BJ (cell line): ENCODE measurements around the gene CEP83. TPM values are rescaled to one million over a fixed set of nuclear protein-coding genes. Genes with fewer than 3 reads are reported as not detected.
"Not testable (repeated sequence)": the region's sequence is repeated elsewhere in the genome, so short reads cannot be mapped to it uniquely, and the experiment has no call there.

Experiments used
- CTCF ChIA-PET: fragments of 350-600 bp; formaldehyde crosslinking; extraction: SDS; loops from one replicate; lab custom pipeline; 2021; ENCODE audit warnings: antibody characterized with exemption, inconsistent platforms; lab: Yijun Ruan, JAX
- POLR2A ChIA-PET: fragments of 300-600 bp; sonication (Branson Sonifier 250); formaldehyde crosslinking; extraction: SDS; loops from one replicate; lab custom pipeline; 2021; ENCODE audit warnings: antibody characterized with exemption; lab: Charles Lee
- DNase-seq: peaks from one replicate; pipeline ENCODE4 v3.0.0-alpha.2; 2011; ENCODE audit warnings: low read depth
- H3K27me3 ChIP-seq: 2 replicates; pipeline ENCODE4 v1.6.0; 2011; ENCODE audit warnings: low read length; ENCODE audit not compliant: control insufficient read depth, insufficient read depth
- H3K36me3 ChIP-seq: 2 replicates; pipeline ENCODE4 v1.5.1; 2011; ENCODE audit warnings: low read length; ENCODE audit not compliant: control insufficient read depth, insufficient read depth
- H3K4me3 ChIP-seq: 2 replicates; pipeline ENCODE4 v1.5.1; 2011; ENCODE audit warnings: low read depth, mild to moderate bottlenecking, control low read depth, low read length
- CTCF ChIP-seq: IDR thresholded peaks from 2 replicates; pipeline ENCODE4 v1.5.1; 2011; ENCODE audit warnings: low read depth, mild to moderate bottlenecking, control low read depth, inconsistent platforms, low read length, moderate library complexity; ENCODE audit not compliant: insufficient read depth
- polyA plus RNA-seq: library from polyadenylated mRNA; depleted of rRNA; stranded (reverse); fragments of >200 nt; gene quantifications from 2 replicates; pipeline ENCODE4 v1.2.3, GENCODE V29; 2011

CEP83 gene
- polyA plus RNA-seq, 1 experiment, result 5.7 TPM

GRCh38 chr12:94457311-94457710, 2.4 kb downstream of the CEP83 start:
- H3K27me3 ChIP-seq, result no peaks in the 10 kb centered on the region
- no peak overlapping the region for H3K4me3 ChIP-seq
- no peaks in the 10 kb centered on the region; the same call in 1 of the 2 replicates for H3K36me3 ChIP-seq
- no peak for TF ChIP-seq CTCF
- DNase-seq, result no peak
- ChIA-PET CTCF (no interaction called here), POLR2A (no interaction called here)

GRCh38 chr12:94454318-94454717, 5.3 kb downstream of the CEP83 start:
- DNase-seq, H3K27me3 ChIP-seq, POLR2A ChIA-PET, H3K4me3 ChIP-seq, H3K36me3 ChIP-seq: not testable (repeated sequence)
- CTCF ChIA-PET, result interaction anchor here (0.7 kb wide), 1 partner anchor 13 kb away, joined by 5 read pairs; no protein-coding TSS in a partner anchor

- POLR2A ChIA-PET, result no interaction called here
- no peak for DNase-seq
- CTCF ChIA-PET, result interaction anchor here (0.6 kb wide), 1 partner anchor 179 kb away, joined by 3 read pairs; no protein-coding TSS in a partner anchor
- Histone ChIP-seq H3K27me3 (no peaks in the 10 kb centered on the region), H3K4me3 (no peak overlapping the region), H3K36me3 (no peaks in the 10 kb centered on the region)
- TF ChIP-seq CTCF, result no peak
Observed at GRCh38 chr12:94445662-94446061, 14.0 kb downstream of the CEP83 start.

GRCh38 chr12:94437303-94437702, 22.4 kb downstream of the CEP83 start:
- H3K4me3 ChIP-seq, result no peak overlapping the region
- no peaks in the 10 kb centered on the region for H3K36me3 ChIP-seq
- H3K27me3 ChIP-seq, result no peaks in the 10 kb centered on the region
- ChIA-PET CTCF (interaction anchor here (5.9 kb wide), 1 partner anchor 293 kb away, joined by 44 read pairs; no protein-coding TSS in a partner anchor), POLR2A (no interaction called here)
- no peak for DNase-seq
- no peak for TF ChIP-seq CTCF

GRCh38 chr12:94435511-94435927, 24.1 kb downstream of the CEP83 start:
- DNase-seq, result no peak
- ChIA-PET POLR2A (interaction anchor here (0.7 kb wide), 1 partner anchor 189 kb away, joined by 3 read pairs; no protein-coding TSS in a partner anchor), CTCF (interaction anchor here (1.2 to 5.9 kb wide), 5 partner anchors 95 to 333 kb away, joined by 4 to 44 read pairs (median 6); no protein-coding TSS in a partner anchor)
- Histone ChIP-seq H3K36me3 (no peaks in the 10 kb centered on the region), H3K27me3 (no peaks in the 10 kb centered on the region), H3K4me3 (no peak overlapping the region)
- no peak for TF ChIP-seq CTCF

- no peak for TF ChIP-seq CTCF
- no peak for DNase-seq
- H3K27me3 ChIP-seq, result no peaks in the 10 kb centered on the region
- H3K4me3 ChIP-seq, result no peak overlapping the region
- ChIA-PET POLR2A (no interaction called here), CTCF (interaction anchor here (0.6 to 5.9 kb wide), 10 partner anchors 11 to 332 kb away, joined by 3 to 44 read pairs (median 4); no protein-coding TSS in a partner anchor)
- no peaks in the 10 kb centered on the region for H3K36me3 ChIP-seq
Observed at GRCh38 chr12:94434171-94434570, 25.5 kb downstream of the CEP83 start.
